HL-60/S4 treated with retinoic acid at 250 ng/mL for 4 days and 3 days (cell line): ENCODE measurements around the gene FBLN1.

ENCODE experiments used
- in situ Hi-C: fragments of 300-500 bp; cut with MboI; formaldehyde crosslinking; loops from 2 replicates; pipeline ENCODE4 v1.7.0; 2022; ENCODE audit warnings: low sequenced_read_pairs

Gene FBLN1

DNA sequence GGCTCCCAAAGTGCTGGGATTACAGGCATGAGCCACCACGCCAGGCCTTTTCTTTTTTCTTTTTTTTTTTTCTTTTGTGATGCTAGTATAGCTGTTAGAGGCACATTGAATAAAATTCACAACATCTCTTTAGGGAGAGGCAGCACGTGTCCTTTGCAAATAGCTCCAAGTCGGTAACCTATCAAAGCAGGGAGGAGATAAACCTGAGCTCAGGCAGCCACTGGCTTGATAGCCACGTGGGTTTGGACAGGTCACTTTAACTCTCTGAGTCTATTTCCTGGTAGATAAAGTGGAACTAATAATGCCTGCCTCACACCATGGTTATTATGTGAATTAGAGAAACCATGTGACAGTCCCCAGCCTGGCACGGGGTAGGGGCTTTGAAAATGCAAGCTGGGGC, 125.8 kb downstream of the FBLN1 start:
- in situ Hi-C loops = no loop called here

DNA sequence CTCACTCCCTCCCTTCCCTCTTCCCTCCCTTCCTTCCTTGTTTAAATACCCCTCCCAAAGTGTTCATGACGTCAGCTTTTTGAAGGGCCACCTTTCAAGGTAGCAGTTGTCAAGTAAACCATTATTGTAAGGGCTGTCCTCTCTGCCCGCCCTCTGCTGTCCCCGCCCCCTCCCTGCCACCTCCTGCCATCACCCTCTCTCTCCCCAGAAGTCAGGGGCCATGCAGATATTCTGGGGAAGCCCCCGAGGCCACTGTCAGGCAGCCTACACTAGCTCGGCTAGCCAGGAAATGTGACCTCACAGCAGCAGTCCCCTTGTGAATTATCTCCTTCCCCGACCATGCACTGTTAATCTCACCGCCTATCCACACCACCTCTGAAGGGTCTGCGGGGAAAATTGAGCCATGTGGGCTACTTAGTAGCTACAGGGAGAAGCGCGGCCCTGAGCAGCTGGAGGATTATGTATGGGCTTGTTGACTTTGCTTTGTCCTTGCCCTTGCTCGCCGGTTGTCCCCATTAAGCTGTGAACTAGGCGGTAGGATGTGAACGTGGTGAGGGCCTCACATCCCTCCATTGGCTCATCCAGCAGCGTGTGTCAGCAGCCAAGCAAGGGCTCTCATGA, 126.9 kb downstream of the FBLN1 start:
- in situ Hi-C loops = no loop called here

GRCh38 chr22:45630436-45630835, 127.8 kb downstream of the FBLN1 start:
- in situ Hi-C loops = no loop called here

- in situ Hi-C loops = no loop called here
Measured at GRCh38 chr22:45631140-45631840, 128.6 kb downstream of the FBLN1 start.

DNA sequence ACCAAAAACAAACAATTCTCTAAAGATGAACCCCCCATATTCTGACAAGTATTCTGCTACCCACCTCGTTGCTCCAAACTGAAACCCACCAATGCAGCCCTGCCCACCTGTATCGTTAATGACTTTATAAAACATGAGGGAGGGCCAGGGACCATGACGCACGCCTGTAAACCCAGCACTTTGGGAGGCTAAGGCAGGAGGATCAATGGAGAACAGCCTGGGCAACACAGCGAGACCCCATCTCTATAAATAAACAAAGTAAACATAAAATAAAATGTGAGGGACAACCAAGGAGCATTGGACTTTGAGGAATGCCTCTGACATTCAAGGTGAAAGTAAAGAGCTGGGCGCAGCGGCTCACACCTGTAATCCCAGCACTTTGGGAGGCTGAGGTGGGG, 129.2 kb downstream of the FBLN1 start:
- in situ Hi-C loops = no loop called here

- in situ Hi-C loops = no loop called here
Measured at GRCh38 chr22:45632791-45633515, 130.3 kb downstream of the FBLN1 start.

DNA sequence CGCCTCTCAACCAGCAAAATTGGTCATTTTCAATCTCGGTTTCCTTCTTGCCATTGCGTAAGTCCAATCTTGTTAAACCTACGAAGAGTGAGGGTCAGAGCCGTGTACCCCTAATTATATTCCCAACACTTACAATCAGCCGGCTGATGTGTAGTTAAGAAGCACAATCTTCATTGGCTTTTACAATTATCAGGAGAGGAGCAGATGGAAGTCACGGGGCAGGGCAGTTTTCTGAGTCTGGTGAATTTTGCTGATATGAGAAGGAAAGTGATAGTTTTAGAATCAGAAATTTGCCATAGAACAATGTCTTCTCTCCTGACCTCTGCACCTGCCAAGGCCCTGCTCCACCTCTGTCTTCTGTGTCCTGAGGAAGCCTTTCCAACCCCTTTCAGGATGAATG, 134.0 kb downstream of the FBLN1 start:
- in situ Hi-C loops = no loop called here

DNA sequence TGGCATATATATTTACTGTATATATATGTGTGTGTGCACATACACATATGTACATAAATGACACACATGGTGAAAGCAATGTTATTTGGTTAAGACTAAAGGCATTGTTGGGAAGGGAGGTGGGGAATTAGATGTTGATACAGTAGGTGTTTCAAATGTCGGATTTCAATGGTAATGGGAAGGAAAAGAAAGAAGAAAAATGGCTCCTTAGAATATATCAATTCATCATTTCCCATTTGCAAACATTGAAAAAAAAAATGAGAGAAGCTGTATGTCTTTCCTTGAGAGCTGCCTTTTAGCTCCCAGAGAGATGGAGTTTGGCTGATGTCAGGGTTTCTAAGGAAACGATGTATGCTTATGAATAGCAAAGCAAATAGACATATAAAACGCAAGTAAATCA, 135.5 kb downstream of the FBLN1 start:
- in situ Hi-C loops = no loop called here

GRCh38 chr22:45638834-45639746, 136.4 kb downstream of the FBLN1 start:
- in situ Hi-C loops = no loop called here

DNA sequence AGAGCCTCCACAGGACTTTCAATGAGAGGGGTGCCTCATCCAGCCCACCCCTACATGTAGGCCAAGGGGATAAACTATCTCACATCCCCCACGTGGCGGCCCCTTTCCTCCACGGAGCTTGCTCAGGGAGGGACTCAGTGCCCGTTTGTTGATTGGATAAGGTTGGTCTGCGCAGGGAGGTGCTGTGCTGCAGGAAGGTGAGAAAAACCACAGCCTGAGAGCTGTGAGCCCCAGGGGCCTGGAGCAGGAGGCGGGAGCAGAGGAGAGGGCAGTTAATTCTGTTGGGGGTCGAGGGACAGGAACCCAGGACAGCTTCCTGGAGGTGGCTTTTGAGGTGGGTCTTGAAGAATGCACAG, 137.0 kb downstream of the FBLN1 start:
- in situ Hi-C loops = no loop called here

- in situ Hi-C loops = no loop called here
Measured at GRCh38 chr22:45640291-45640940, 137.7 kb downstream of the FBLN1 start.

DNA sequence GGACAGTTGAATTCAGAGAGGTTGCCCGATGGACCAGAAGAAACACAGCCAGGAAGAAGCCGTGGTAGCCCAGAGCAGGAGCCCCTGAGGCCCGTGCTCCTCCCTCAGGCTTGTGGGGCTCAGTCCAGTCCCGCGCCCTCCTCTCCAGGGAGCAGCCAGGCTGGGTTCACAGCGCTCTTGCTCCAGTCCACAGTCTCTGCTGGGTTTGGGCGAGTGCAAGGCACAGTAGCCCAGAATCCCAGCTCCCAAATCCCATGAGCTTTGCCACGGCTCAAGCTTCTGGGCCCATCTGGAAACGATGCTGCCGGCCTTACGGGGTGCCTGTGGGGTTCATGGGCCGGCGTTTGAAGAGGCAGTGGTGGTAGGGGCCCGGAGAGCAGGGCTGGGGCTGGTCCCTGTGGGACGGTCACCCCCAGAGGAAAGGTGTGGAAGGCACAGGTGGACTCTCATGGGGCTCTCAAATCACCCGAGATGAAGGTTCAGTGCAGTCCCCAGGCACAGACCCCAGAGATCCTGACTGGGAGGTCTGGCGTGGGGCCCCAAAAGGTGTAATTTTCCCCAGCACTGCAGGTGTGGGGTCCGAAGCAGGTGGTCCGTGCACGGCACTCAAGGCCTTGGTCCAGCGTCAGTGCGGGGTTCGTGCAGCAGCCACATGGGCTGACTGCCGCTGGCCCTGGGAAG, 138.4 kb downstream of the FBLN1 start:
- in situ Hi-C loops = no loop called here

- in situ Hi-C loops = no loop called here
Measured at GRCh38 chr22:45642986-45643385, 140.3 kb downstream of the FBLN1 start.

GRCh38 chr22:45644714-45645113, 142.0 kb downstream of the FBLN1 start:
- in situ Hi-C loops = no loop called here

DNA sequence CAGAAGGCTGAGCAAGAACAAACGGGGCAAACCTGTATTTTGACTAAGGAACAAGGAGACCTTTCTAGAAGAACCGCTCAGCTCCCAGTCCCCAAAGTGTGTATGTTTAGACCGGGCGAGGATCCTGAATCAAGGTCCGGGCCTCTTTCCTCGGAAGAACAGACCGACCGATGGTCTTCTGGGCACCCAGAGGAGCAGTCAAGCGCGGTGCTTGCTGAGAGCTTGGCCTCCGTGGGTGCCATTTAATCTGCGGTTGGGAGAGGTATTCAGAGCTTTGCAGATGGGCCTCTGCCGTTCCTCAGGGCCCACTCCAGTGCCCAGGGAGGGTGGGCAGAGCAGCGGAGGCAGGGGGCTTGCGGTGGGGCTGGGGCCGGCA, 142.5 kb downstream of the FBLN1 start:
- in situ Hi-C loops = no loop called here

DNA sequence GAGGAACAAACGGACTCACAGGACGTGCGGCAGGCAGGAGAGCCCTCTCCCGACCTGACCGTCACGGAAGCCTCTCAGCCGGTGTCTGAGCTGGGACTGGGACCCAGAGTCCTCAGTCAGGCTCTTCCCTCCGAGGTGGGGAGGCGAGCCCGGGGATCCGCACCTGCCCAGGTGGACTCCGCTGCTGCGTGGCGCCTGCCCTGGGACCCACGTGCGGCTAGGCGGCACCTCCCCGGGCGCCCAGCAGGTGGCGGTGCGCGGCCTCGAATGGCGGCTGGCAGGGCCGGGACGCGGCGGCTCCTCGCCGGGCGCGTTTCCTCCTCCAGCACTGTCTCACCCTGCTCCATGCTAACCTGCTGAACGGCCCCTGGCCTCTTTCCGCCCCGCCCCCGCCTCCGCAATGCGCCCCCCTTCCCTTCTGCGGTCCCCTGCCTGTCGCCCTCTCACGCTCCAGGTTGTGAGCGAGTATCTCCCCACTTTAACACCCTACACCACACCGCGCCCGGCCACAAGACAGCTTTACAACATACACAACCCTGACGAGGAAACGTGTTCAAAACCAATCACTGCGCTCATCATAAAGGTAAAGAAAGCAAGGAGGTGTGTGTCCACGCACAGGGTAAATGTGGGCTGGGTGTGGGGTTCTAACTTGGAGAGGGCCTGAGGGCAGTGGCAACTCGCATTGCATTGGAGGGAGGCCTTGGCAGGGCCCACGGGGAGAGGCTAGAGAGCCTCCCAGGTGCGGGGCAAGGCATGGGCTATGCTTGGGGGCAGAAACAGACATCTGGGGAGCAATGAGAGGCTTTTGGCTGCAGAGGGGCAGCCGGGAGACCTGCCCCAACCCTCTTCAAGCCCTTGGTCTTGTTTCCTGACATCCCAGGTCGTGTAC, 143.1 kb downstream of the FBLN1 start:
- in situ Hi-C loops = no loop called here

GRCh38 chr22:45647532-45648225, 145.0 kb downstream of the FBLN1 start:
- in situ Hi-C loops = no loop called here

DNA sequence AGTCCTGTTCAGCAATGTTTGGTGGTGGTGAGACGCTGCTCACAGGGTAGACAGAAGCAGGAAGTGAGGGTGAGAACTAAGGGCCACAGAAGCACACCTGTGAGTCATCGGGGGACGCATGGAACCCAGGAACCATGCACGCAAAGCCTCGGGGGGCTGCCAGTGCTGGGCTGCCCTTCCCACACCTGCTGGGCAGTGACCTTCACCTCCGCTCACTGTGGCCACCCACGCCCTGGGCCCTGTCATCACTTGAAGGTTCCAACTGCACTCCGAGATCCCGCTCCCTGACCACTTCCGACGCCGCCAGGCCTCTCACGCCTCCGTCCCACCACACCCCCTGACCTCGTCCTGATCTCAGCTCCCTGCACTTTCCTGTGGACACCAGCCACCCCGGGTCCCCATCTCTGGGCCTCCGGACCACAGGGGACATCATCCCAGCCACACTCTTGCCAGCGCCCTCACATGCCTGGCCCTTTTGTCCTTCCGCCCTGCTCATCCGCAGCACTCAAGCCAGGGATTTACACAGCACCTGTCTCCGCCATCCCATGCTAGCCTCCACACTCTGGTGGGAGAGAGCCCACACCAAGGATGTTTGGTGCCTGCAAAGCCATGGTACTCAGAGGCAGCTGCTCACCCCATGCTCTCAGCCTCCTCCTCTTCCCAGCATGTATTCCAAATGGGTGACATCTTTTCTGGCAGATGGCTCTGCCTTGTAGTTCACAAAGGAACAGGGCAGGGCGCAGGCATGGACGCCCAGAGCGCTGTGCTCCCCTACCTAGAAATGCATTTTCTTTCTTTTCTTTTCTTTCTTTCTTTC, 145.8 kb downstream of the FBLN1 start:
- in situ Hi-C loops = no loop called here
